Panc1 (cell line): ENCODE results near the gene C6.

Experiments used
- POLR2AphosphoS5 ChIP-seq: IDR thresholded peaks from 2 replicates; pipeline ENCODE4 v1.6.1; 2012; ENCODE audit warnings: mild to moderate bottlenecking, low read depth, low read length, moderate library complexity
- REST ChIP-seq, 2 experiments: IDR thresholded peaks; 2 replicates each; pipeline ENCODE4 v1.6.1; 2011 to 2012; ENCODE audit warnings: low read depth in 2 of 2, control low read depth in 1 of 2, low read length in 1 of 2, mild to moderate bottlenecking in 1 of 2, moderate library complexity in 1 of 2; ENCODE audit not compliant: insufficient read depth in 1 of 2
- SIN3A ChIP-seq: IDR thresholded peaks from 2 replicates; pipeline ENCODE4 v1.6.1; 2012; ENCODE audit warnings: low read depth, mild to moderate bottlenecking, low read length, moderate library complexity, borderline replicate concordance; ENCODE audit not compliant: insufficient read depth
- TF ChIP-seq, protein P1 (sequence below): fragments of 450-650 bp; IDR thresholded peaks from 2 replicates; pipeline ENCODE4 v1.5.1; 2017; ENCODE audit warnings: mild to moderate bottlenecking

DNA sequence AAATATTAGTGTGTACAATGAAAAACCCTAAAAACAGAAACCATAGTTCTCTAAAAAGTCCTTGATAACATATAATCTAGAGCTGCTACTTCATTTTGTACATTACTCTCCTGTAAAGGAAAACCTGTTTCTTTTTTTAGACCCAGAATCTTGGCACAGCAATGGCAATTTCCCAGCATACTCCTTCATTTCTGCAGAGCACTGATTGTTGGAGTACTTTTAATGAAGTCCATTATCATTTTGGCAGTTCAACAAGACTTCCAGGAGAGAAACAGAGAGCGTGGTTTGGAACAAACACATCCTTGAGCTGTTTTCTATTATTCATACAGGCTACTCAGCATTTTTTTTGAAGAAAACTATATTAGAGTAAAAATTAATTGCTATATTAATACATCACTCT lies 119.5 kb downstream of the C6 start:
- TF ChIP-seq SIN3A, result no peak
- no peak for TF ChIP-seq POLR2AphosphoS5
- TF ChIP-seq, protein P1, sequence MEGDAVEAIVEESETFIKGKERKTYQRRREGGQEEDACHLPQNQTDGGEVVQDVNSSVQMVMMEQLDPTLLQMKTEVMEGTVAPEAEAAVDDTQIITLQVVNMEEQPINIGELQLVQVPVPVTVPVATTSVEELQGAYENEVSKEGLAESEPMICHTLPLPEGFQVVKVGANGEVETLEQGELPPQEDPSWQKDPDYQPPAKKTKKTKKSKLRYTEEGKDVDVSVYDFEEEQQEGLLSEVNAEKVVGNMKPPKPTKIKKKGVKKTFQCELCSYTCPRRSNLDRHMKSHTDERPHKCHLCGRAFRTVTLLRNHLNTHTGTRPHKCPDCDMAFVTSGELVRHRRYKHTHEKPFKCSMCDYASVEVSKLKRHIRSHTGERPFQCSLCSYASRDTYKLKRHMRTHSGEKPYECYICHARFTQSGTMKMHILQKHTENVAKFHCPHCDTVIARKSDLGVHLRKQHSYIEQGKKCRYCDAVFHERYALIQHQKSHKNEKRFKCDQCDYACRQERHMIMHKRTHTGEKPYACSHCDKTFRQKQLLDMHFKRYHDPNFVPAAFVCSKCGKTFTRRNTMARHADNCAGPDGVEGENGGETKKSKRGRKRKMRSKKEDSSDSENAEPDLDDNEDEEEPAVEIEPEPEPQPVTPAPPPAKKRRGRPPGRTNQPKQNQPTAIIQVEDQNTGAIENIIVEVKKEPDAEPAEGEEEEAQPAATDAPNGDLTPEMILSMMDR, result no peak
- no peak for TF ChIP-seq REST (IDR thresholded peaks at IDR 0.05; ENCODE audit: insufficient read depth in 1 of 2, low read depth in 2 of 2, low read length in 1 of 2)
